GM12878 (cell line): ENCODE data around the gene DLK2.

Source experiments
- CREB1 ChIP-seq: IDR thresholded peaks from 2 replicates; pipeline ENCODE4 v1.6.1; 2012; ENCODE audit warnings: low read depth, mild to moderate bottlenecking, inconsistent platforms
- EZH2 ChIP-seq: IDR thresholded peaks from 2 replicates; pipeline ENCODE4 v1.6.1; 2012; ENCODE audit warnings: low read depth, mild to moderate bottlenecking, control low read depth, inconsistent platforms, low read length, borderline replicate concordance; ENCODE audit not compliant: control insufficient read depth
- IKZF1 ChIP-seq: fragments of 450-650 bp; conservative IDR thresholded peaks from 2 replicates; pipeline ENCODE4 v1.6.1; 2017; ENCODE audit warnings: antibody characterized with exemption, mild to moderate bottlenecking
- SP1 ChIP-seq: IDR thresholded peaks from one replicate; pipeline ENCODE4 v1.6.1; 2011; ENCODE audit warnings: low read depth, low read length
- YY1 ChIP-seq: IDR thresholded peaks from 2 replicates; pipeline ENCODE4 v1.6.1; 2011; ENCODE audit warnings: low read depth, mild to moderate bottlenecking, low read length
- ZNF24 ChIP-seq: fragments of 450-650 bp; IDR thresholded peaks from 2 replicates; pipeline ENCODE4 v1.6.1; 2017; ENCODE audit warnings: antibody characterized with exemption, mild to moderate bottlenecking
- TF ChIP-seq, protein P1 (sequence below), 3 experiments: IDR thresholded peaks in 2 of 3; conservative IDR thresholded peaks in 1 of 3; 2 replicates each; pipeline ENCODE4 v1.5.1; 2011; ENCODE audit warnings: low read depth in 3 of 3, low read length in 3 of 3, mild to moderate bottlenecking in 3 of 3, control low read depth in 2 of 3, moderate library complexity in 2 of 3, inconsistent platforms in 1 of 3, mixed read lengths in 1 of 3; ENCODE audit not compliant: control insufficient read depth in 2 of 3, insufficient read depth in 1 of 3; ENCODE audit errors: extremely low read depth in 1 of 3

DNA sequence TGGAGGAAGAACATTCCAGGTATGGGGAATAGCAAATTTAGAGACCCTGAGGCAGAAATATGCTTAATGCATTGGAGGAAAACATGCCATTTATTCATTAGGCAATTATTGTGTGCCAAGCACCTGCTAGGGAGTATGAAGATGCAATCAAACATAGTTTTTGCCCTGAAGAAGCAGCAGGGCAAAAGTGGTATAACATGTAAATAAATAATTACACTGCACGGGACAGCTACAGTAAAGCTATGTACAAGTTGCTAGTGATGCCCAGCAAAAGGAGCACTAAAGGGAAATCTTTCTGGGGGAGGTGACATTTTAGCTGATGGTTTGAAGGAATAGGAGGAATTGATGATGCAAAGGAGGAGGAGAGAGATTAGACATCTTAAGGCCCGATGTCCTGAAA lies 21.4 kb upstream of the DLK2 start:
- TF ChIP-seq EZH2: no peak
- no peak for TF ChIP-seq SP1
- TF ChIP-seq ZNF24: no peak
- TF ChIP-seq YY1: no peak
- no peak for TF ChIP-seq CREB1
- no peak for TF ChIP-seq IKZF1
- TF ChIP-seq, protein P1, sequence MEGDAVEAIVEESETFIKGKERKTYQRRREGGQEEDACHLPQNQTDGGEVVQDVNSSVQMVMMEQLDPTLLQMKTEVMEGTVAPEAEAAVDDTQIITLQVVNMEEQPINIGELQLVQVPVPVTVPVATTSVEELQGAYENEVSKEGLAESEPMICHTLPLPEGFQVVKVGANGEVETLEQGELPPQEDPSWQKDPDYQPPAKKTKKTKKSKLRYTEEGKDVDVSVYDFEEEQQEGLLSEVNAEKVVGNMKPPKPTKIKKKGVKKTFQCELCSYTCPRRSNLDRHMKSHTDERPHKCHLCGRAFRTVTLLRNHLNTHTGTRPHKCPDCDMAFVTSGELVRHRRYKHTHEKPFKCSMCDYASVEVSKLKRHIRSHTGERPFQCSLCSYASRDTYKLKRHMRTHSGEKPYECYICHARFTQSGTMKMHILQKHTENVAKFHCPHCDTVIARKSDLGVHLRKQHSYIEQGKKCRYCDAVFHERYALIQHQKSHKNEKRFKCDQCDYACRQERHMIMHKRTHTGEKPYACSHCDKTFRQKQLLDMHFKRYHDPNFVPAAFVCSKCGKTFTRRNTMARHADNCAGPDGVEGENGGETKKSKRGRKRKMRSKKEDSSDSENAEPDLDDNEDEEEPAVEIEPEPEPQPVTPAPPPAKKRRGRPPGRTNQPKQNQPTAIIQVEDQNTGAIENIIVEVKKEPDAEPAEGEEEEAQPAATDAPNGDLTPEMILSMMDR (IDR thresholded peaks at IDR 0.05 in 2 of 3, conservative IDR thresholded peaks at IDR 0.05 in 1 of 3; ENCODE audit: control insufficient read depth in 2 of 3, extremely low read depth in 1 of 3, insufficient read depth in 1 of 3, low read depth in 3 of 3, low read length in 3 of 3): no peak
